Stomach (tissue), 19 donors: ENCODE data around the gene PRR23E. TPM values are rescaled to one million over a fixed set of nuclear protein-coding genes. Genes with fewer than 3 reads are reported as not detected.

Experiments used
- DNase-seq, 2 donors: peaks; one replicate each; pipeline versions ENCODE4 v3.0.0 to v3.0.0-alpha.2; 2013 to 2019
- H3K27ac ChIP-seq, 5 donors: fragments of 200-600 bp in 4 of 5; sonication (generic) in 4 of 5; one replicate each; pipeline ENCODE4 v1.5.1; 2013 to 2019; ENCODE audit warnings: mild to moderate bottlenecking in 1 of 5, moderate library complexity in 1 of 5
- H3K27me3 ChIP-seq, 3 donors: fragments of 200-600 bp; sonication (generic); one replicate each; pipeline ENCODE4 v1.5.1; 2017 to 2019; ENCODE audit warnings: mixed run types in 1 of 3
- H3K36me3 ChIP-seq, 4 donors: fragments of 200-600 bp; sonication (generic); 1 replicate in 3 of 4; 2 replicates in 1 of 4; pipeline ENCODE4 v1.5.1; 2016 to 2019
- H3K4me1 ChIP-seq, 4 donors: fragments of 200-600 bp; sonication (generic); one replicate each; pipeline ENCODE4 v1.5.1; 2016 to 2019
- H3K4me3 ChIP-seq, 4 donors: fragments of 200-600 bp; sonication (generic) in 3 of 4; one replicate each; pipeline ENCODE4 v1.5.1; 2016 to 2019; ENCODE audit warnings: mild to moderate bottlenecking in 1 of 4
- H3K9me3 ChIP-seq, 4 donors: fragments of 200-600 bp; sonication (generic); one replicate each; pipeline ENCODE4 v1.5.1; 2016 to 2019
- EP300 ChIP-seq: sonication (generic); formaldehyde crosslinking; IDR thresholded peaks from one replicate; pipeline ENCODE4 v1.6.1; 2017; ENCODE audit warnings: antibody characterized with exemption
- POLR2A ChIP-seq, 4 donors: fragments of 450-650 bp; IDR thresholded peaks; one replicate each; pipeline ENCODE4 v1.6.1; 2016; ENCODE audit warnings: antibody characterized with exemption in 4 of 4, control low read depth in 2 of 4, mild to moderate bottlenecking in 1 of 4, moderate library complexity in 1 of 4
- POLR2AphosphoS5 ChIP-seq, 3 donors: sonication (generic); formaldehyde crosslinking; IDR thresholded peaks; one replicate each; pipeline ENCODE4 v1.6.1; 2016; ENCODE audit warnings: antibody characterized with exemption in 3 of 3
- WGBS, 5 donors: extraction: QIAGEN DNeasy Blood & Tissue Kit in 3 of 5; methylation state at CpG; one replicate each; pipeline versions ENCODE4 v1.1.5 to v1.1.7; 2013 to 2018; 5-methylcytosine and 5-hydroxymethylcytosine counted together
- intact Hi-C: fragments of 100-400 bp; cut with DNase I; formaldehyde crosslinking; loops from one replicate; pipeline ENCODE4 v1.15.1; 2023; ENCODE audit warnings: low total_unique reads
- long read RNA-seq, 10 donors: transcript quantifications; one replicate each; lab custom pipeline, GENCODE V29; 2026
- polyA plus RNA-seq, 3 donors: library from polyadenylated mRNA; stranded (reverse); fragments of 200-250 nt; gene quantifications; one replicate each; pipeline ENCODE4 v1.2.3, GENCODE V29; 2013
- total RNA-seq, 5 donors: library from RNA; depleted of rRNA; stranded (reverse); fragments of >200 nt; gene quantifications; one replicate each; pipeline versions ENCODE4 v1.1.0 to v1.2.3, GENCODE V29; 2014 to 2016
- TF ChIP-seq, protein P1 (sequence below), 7 experiments: fragments of 450-650 bp in 4 of 7; fragments of 200-600 bp in 3 of 7; sonication (generic) in 3 of 7; IDR thresholded peaks; one replicate each; pipeline ENCODE4 v1.5.1; 2016 to 2019; ENCODE audit warnings: antibody characterized with exemption in 7 of 7, control low read depth in 2 of 7, mild to moderate bottlenecking in 1 of 7
- donor health status: healthy with polysubstance abuse.
- donor health status: Bipolar disorder and iron deficiency.
- donor health status: healthy.

PRR23E gene, protein sequence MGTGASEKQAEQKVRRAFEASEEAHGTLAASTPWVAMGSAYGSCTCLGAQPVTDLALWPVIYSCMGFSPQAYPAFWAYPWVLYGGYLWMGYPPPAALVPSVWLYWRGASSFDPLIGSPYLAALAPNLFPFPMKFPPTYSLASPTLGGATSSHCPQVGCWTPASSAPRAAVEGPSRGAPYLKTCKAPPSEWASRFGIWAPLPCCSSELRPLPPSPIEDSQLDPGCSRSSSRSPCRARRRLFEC
- not detected for total RNA-seq
- not detected for polyA plus RNA-seq
- long read RNA-seq, donor 1 = 0 reads
- long read RNA-seq, donor 2 = 0 reads
- long read RNA-seq, donor 3 = 0 reads
- long read RNA-seq, donor 4 = 0 reads
- long read RNA-seq, donor 5 = 0 reads
- long read RNA-seq, donor 6 = 0 reads
- long read RNA-seq, donor 7 = 0 reads
- long read RNA-seq, donor 8 = 0 reads
- long read RNA-seq, donor 9 = 0 reads
- long read RNA-seq, donor 10 = 0 reads

DNA sequence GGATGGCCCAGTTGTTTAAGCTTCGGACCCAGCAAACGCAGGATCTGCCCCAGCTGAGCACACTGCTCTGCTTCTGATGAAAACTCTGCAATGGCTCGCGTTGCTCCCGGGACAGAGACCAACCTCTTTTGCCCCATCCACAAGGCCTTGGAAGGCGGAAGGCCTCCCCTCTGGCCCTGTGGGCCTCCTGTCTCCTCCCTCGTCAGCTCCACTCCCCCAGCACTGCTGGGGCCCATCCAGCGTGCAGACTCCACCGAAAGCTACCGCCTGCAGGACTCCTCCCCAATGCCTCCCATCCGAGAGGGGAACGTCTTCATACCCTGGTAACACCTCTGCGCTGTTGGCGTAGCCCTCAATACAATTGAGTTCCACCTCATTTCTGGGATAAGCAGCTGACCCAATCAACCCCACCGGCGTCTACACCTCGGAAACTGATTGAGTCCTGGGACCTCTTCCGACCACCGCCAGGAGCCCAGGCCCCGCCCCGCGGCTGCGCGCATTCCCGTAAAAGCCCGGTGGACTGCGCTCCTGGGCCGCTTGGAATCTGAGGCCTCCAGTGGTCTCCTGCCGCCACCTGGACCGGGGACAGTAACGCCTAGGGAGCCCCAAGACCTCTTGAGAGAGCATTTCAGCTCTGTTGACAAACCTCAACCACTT lies at the start of gene PRR23E:
TSS of gene PRR23E (plus strand) at position 556 of the 657 bp plus-strand sequence. CDS start 3,555 bp downstream, outside the sequence.
- H3K9me3 ChIP-seq = peaks cover 0 to 15% (median 7%) of the 10 kb centered on the region in 4 donors
- TF ChIP-seq EP300 (no peak), POLR2A (IDR thresholded peaks at IDR 0.05) (no peak), POLR2AphosphoS5 (IDR thresholded peaks at IDR 0.05) (no peak)
- TF ChIP-seq, protein P1, sequence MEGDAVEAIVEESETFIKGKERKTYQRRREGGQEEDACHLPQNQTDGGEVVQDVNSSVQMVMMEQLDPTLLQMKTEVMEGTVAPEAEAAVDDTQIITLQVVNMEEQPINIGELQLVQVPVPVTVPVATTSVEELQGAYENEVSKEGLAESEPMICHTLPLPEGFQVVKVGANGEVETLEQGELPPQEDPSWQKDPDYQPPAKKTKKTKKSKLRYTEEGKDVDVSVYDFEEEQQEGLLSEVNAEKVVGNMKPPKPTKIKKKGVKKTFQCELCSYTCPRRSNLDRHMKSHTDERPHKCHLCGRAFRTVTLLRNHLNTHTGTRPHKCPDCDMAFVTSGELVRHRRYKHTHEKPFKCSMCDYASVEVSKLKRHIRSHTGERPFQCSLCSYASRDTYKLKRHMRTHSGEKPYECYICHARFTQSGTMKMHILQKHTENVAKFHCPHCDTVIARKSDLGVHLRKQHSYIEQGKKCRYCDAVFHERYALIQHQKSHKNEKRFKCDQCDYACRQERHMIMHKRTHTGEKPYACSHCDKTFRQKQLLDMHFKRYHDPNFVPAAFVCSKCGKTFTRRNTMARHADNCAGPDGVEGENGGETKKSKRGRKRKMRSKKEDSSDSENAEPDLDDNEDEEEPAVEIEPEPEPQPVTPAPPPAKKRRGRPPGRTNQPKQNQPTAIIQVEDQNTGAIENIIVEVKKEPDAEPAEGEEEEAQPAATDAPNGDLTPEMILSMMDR (IDR thresholded peaks at IDR 0.05) = no peak
- no peak within 1 kb of the TSS for H3K4me3 ChIP-seq
- peaks cover 0 to 4% (median 0%) of the 10 kb centered on the region in 4 donors for H3K4me1 ChIP-seq
- peaks cover 0 to 15% (median 0%) of the 10 kb centered on the region in 3 donors for H3K27me3 ChIP-seq
- DNase-seq = peak in 1 of 2 donors; percentile 23
- H3K27ac ChIP-seq = no peak within 1 kb of the TSS
- WGBS, 5 donors = 92 to 94% (median 93%) methylated on average over 31 of the region's 31 CpGs
- no peaks in the 10 kb centered on the region for H3K36me3 ChIP-seq
- intact Hi-C loops = no loop called here

DNA sequence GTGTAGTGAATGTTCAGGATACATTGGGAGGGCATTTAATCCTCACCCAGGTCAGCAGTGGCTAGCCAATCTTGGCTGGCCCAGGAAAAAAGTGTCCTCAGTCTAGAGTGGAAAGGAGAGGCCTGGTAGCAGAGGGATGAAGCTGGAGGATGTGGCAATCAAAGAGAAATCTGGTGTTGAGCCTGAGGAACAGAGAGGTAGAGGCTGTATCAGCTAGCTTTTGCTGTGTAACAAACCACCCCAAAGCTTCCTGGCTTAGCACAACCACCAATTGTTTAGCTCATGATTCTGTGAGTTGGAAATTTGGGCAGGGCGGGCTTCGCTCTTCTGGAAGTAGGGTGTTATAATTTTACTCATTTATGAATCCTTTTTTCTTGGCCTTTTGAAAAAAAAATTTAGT lies 49.8 kb upstream of the PRR23E start:
- Histone ChIP-seq H3K4me1 (peaks cover 7 to 32% (median 18%) of the 10 kb centered on the region in 4 donors), H3K27ac (no peak overlapping the region), H3K36me3 (no peaks in the 10 kb centered on the region), H3K27me3 (peaks cover 0 to 3% (median 0%) of the 10 kb centered on the region in 3 donors), H3K4me3 (no peak overlapping the region), H3K9me3 (no peaks in the 10 kb centered on the region)
- DNase-seq = no peak
- intact Hi-C loops = no loop called here
- WGBS, 5 donors = 78 to 100% (median 98%) methylated on average over 2 of the region's 2 CpGs
- TF ChIP-seq POLR2A (IDR thresholded peaks at IDR 0.05) = no peak
- no peak for TF ChIP-seq EP300
- TF ChIP-seq POLR2AphosphoS5 (IDR thresholded peaks at IDR 0.05) = no peak
- TF ChIP-seq, protein P1 (IDR thresholded peaks at IDR 0.05) = no peak

DNA sequence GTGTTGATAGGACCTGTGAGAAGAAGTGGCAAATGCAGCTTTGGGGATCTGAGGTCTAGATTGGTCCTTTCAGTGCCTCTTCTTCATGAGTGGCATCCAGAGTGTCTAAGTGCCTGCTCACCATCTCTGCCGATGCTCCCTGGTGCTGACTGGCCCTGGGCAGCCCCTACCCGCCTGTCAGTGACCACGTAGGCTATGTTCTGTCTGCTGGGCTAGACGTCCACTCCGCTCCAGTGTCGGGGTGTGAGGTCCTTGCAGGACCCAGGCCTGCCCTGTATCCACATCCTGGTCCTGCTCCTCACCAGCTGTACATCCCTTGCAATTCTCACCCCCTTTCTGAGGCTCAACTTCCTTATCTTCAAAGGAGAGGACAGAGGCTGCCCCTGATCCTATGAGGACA lies 48.3 kb upstream of the PRR23E start:
- Histone ChIP-seq H3K4me1 (peaks cover 0 to 17% (median 10%) of the 10 kb centered on the region in 4 donors), H3K27me3 (peaks cover 0 to 2% (median 0%) of the 10 kb centered on the region in 3 donors), H3K36me3 (no peaks in the 10 kb centered on the region), H3K27ac (no peak overlapping the region), H3K4me3 (no peak overlapping the region), H3K9me3 (no peaks in the 10 kb centered on the region)
- 87 to 95% (median 91%) methylated on average over 6 of the region's 6 CpGs for WGBS, 5 donors
- intact Hi-C loops = no loop called here
- no peak for TF ChIP-seq EP300
- TF ChIP-seq, protein P1 (IDR thresholded peaks at IDR 0.05) = no peak
- no peak for TF ChIP-seq POLR2A (IDR thresholded peaks at IDR 0.05)
- no peak for TF ChIP-seq POLR2AphosphoS5 (IDR thresholded peaks at IDR 0.05)
- DNase-seq = no peak

- Histone ChIP-seq H3K27ac (no peak overlapping the region), H3K27me3 (no peaks in the 10 kb centered on the region), H3K4me1 (peaks cover 0 to 17% (median 10%) of the 10 kb centered on the region in 4 donors), H3K4me3 (no peak overlapping the region), H3K36me3 (no peaks in the 10 kb centered on the region), H3K9me3 (no peaks in the 10 kb centered on the region)
- 85 to 93% (median 88%) methylated on average over 6 of the region's 6 CpGs for WGBS, 5 donors
- intact Hi-C loops = no loop called here
- peak in 1 of 2 donors; percentile 14 for DNase-seq
- no peak for TF ChIP-seq EP300
- TF ChIP-seq POLR2AphosphoS5 (IDR thresholded peaks at IDR 0.05) = no peak
- TF ChIP-seq, protein P1 (IDR thresholded peaks at IDR 0.05) = no peak
Measured at GRCh38 chr3:127145266-127145665, 47.7 kb upstream of the PRR23E start.
